HepG2 (cell line): ENCODE results near the gene VAC14. TPM values are rescaled to one million over a fixed set of nuclear protein-coding genes. Genes with fewer than 3 reads are reported as not detected.

Source experiments
- IKZF4 ChIP-seq: sonication (generic); formaldehyde crosslinking; IDR thresholded peaks from 2 replicates; pipeline ENCODE4 v1.5.1; 2020; ENCODE audit warnings: borderline replicate concordance, mild to moderate bottlenecking, low read depth, missing genetic modification reagents; ENCODE audit errors: not compliant biosample characterization
- JARID2 ChIP-seq: sonication (generic); formaldehyde crosslinking; IDR thresholded peaks from 2 replicates; pipeline ENCODE4 v1.8.1; 2023; ENCODE audit warnings: missing genetic modification reagents, inconsistent platforms; ENCODE audit not compliant: insufficient replicate concordance
- JUND ChIP-seq: sonication (generic); formaldehyde crosslinking; IDR thresholded peaks from 2 replicates; pipeline ENCODE4 v1.8.0; 2022; ENCODE audit warnings: mild to moderate bottlenecking, missing genetic modification reagents
- NCOA5 ChIP-seq: sonication (generic); formaldehyde crosslinking; IDR thresholded peaks from 2 replicates; pipeline ENCODE4 v1.4.0; 2020; ENCODE audit warnings: missing genetic modification reagents
- RBM39 ChIP-seq: fragments of 200-400 bp; formaldehyde crosslinking; IDR thresholded peaks from one replicate; pipeline ENCODE4 v1.6.1; 2018; ENCODE audit warnings: antibody characterized with exemption, mild to moderate bottlenecking, low read depth, low read length; ENCODE audit not compliant: poor library complexity, severe bottlenecking
- REPIN1 ChIP-seq: sonication (generic); formaldehyde crosslinking; IDR thresholded peaks from 2 replicates; pipeline ENCODE4 v1.8.0; 2022; ENCODE audit warnings: missing genetic modification reagents, low read depth, mild to moderate bottlenecking, borderline replicate concordance
- SAFB2 ChIP-seq: sonication (generic); formaldehyde crosslinking; IDR thresholded peaks from 2 replicates; pipeline ENCODE4 v1.5.1; 2020; ENCODE audit warnings: missing genetic modification reagents, low read depth, mild to moderate bottlenecking, borderline replicate concordance
- TAF1 ChIP-seq: sonication (generic); formaldehyde crosslinking; IDR thresholded peaks from 2 replicates; pipeline ENCODE4 v1.4.0; 2020; ENCODE audit warnings: missing genetic modification reagents
- ZBTB7A ChIP-seq: sonication (generic); formaldehyde crosslinking; IDR thresholded peaks from 2 replicates; pipeline ENCODE4 v1.8.0; 2022; ENCODE audit warnings: mild to moderate bottlenecking, missing genetic modification reagents
- ZNF556 ChIP-seq: sonication (generic); formaldehyde crosslinking; IDR thresholded peaks from 2 replicates; pipeline ENCODE4 v1.4.0; 2020; ENCODE audit warnings: mild to moderate bottlenecking, missing genetic modification reagents, borderline replicate concordance
- ZNF615 ChIP-seq: sonication (generic); formaldehyde crosslinking; IDR thresholded peaks from 2 replicates; pipeline ENCODE4 v1.5.0; 2020; ENCODE audit warnings: mild to moderate bottlenecking, missing genetic modification reagents, borderline replicate concordance
- ZNF816 ChIP-seq: sonication (generic); formaldehyde crosslinking; IDR thresholded peaks from 2 replicates; pipeline ENCODE4 v1.8.0; 2022; ENCODE audit warnings: missing genetic modification reagents, mild to moderate bottlenecking, borderline replicate concordance
- ZNF879 ChIP-seq: sonication (generic); formaldehyde crosslinking; IDR thresholded peaks from 2 replicates; pipeline ENCODE4 v1.8.1; 2023; ENCODE audit warnings: missing genetic modification reagents
- ZSCAN29 ChIP-seq: sonication (generic); formaldehyde crosslinking; conservative IDR thresholded peaks from 2 replicates; pipeline ENCODE4 v1.4.0; 2020; ENCODE audit warnings: mild to moderate bottlenecking, missing genetic modification reagents
- polyA plus RNA-seq, 8 experiments: library from polyadenylated mRNA; depleted of rRNA in 3 of 8; stranded (reverse) in 7 of 8; unstranded in 1 of 8; fragments of >200 nt; fragmentation: Illumina TruSeq in 4 of 8; extraction: Trizol in 4 of 8; gene quantifications; 2 replicates each; pipeline versions ENCODE4 v1.2.1 to v1.2.3, GENCODE V29; 2011 to 2016; ENCODE audit warnings: low read depth in 4 of 8, missing spikeins in 1 of 8, mixed read lengths in 1 of 8; ENCODE audit not compliant: insufficient read depth in 1 of 8
- total RNA-seq, 5 experiments: library from RNA; depleted of rRNA; stranded (reverse); fragments of >200 nt; fragmentation: Illumina TruSeq; extraction: Trizol; gene quantifications; 2 replicates each; pipeline ENCODE4 v1.2.3, GENCODE V29; 2016; ENCODE audit warnings: low read depth in 1 of 5
- TF ChIP-seq, protein P1 (sequence below): sonication (generic); formaldehyde crosslinking; IDR thresholded peaks from 2 replicates; pipeline ENCODE4 v1.5.0; 2020; ENCODE audit warnings: mild to moderate bottlenecking, missing genetic modification reagents, borderline replicate concordance
- TF ChIP-seq, protein P2 (sequence below): sonication (generic); formaldehyde crosslinking; IDR thresholded peaks from 2 replicates; pipeline ENCODE4 v1.8.0; 2022; ENCODE audit warnings: mild to moderate bottlenecking, missing genetic modification reagents, moderate library complexity
- TF ChIP-seq, protein P3 (sequence below): sonication (generic); formaldehyde crosslinking; IDR thresholded peaks from 2 replicates; pipeline ENCODE4 v1.4.0; 2020; ENCODE audit warnings: missing genetic modification reagents, borderline replicate concordance

The VAC14 gene
- total and polyA plus RNA-seq, 2 of the 13 experiments (the other 11 are each of a cell fraction or from before 2014, with no cell fraction given), result 23.5 to 24.6 TPM

DNA sequence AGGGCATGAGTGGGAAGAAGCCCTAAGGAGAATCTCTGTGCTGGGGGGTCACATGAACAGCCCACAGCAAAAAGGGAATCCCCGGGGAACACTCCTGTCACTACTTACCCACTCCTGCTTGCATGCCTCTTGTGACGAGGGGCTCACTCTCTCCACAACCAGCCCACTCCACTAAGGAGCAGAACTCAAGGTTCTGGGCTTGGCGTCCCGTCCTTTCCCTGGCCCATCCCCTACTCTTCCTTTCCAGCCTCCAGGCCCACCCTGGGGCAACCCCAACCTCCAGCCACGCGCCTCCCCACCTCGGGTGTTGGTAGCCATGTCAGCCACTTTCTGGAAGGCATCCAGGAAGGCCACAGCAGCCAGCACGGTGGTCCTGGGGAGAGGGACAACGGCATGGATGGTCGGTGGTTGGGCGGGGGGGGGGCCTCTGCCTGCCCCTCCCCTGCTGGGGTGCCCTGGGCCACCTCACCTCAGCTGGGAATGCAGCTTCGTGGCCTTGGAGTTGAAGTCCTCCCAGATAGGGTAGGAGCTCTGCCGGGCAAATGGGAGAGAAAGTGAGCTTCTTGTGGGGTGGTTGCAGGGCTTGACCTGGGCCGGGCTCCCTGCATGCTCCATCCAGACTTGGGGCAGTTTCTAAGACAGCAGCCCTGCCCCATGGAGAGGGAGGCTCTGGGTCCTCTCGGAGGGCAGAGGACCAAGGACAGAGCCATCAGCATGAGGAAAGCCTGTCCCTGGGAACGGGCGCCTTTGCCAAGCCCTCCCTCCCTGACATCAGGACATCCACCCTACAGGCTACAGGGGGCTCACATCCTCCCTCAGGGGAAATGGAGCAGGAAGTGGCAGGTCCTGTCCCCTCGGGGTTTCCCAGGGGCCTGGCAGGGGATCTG is 120.2 kb downstream of the VAC14 start (continued):
- TF ChIP-seq, protein P1, sequence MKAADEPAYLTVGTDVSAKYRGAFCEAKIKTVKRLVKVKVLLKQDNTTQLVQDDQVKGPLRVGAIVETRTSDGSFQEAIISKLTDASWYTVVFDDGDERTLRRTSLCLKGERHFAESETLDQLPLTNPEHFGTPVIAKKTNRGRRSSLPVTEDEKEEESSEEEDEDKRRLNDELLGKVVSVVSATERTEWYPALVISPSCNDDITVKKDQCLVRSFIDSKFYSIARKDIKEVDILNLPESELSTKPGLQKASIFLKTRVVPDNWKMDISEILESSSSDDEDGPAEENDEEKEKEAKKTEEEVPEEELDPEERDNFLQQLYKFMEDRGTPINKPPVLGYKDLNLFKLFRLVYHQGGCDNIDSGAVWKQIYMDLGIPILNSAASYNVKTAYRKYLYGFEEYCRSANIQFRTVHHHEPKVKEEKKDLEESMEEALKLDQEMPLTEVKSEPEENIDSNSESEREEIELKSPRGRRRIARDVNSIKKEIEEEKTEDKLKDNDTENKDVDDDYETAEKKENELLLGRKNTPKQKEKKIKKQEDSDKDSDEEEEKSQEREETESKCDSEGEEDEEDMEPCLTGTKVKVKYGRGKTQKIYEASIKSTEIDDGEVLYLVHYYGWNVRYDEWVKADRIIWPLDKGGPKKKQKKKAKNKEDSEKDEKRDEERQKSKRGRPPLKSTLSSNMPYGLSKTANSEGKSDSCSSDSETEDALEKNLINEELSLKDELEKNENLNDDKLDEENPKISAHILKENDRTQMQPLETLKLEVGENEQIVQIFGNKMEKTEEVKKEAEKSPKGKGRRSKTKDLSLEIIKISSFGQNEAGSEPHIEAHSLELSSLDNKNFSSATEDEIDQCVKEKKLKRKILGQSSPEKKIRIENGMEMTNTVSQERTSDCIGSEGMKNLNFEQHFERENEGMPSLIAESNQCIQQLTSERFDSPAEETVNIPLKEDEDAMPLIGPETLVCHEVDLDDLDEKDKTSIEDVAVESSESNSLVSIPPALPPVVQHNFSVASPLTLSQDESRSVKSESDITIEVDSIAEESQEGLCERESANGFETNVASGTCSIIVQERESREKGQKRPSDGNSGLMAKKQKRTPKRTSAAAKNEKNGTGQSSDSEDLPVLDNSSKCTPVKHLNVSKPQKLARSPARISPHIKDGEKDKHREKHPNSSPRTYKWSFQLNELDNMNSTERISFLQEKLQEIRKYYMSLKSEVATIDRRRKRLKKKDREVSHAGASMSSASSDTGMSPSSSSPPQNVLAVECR (CRISPR knock-in tag), result no peak
- no peak for TF ChIP-seq NCOA5
- TF ChIP-seq JARID2 (CRISPR knock-in tag), result no peak
- TF ChIP-seq ZNF556 (CRISPR knock-in tag), result no peak; the same call in 1 of the 2 replicates
- TF ChIP-seq, protein P2, sequence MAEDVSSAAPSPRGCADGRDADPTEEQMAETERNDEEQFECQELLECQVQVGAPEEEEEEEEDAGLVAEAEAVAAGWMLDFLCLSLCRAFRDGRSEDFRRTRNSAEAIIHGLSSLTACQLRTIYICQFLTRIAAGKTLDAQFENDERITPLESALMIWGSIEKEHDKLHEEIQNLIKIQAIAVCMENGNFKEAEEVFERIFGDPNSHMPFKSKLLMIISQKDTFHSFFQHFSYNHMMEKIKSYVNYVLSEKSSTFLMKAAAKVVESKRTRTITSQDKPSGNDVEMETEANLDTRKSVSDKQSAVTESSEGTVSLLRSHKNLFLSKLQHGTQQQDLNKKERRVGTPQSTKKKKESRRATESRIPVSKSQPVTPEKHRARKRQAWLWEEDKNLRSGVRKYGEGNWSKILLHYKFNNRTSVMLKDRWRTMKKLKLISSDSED (CRISPR knock-in tag), result no peak
- TF ChIP-seq ZNF816 (CRISPR knock-in tag), result no peak
- TF ChIP-seq ZSCAN29 (CRISPR knock-in tag), result no peak
- TF ChIP-seq JUND, result peak; percentile 30; the same call in 1 of the 2 replicates
- TF ChIP-seq SAFB2 (CRISPR knock-in tag), result 0 out of 2 replicates have a peak, but pooled peaks have one; percentile 10
- TF ChIP-seq, protein P3, sequence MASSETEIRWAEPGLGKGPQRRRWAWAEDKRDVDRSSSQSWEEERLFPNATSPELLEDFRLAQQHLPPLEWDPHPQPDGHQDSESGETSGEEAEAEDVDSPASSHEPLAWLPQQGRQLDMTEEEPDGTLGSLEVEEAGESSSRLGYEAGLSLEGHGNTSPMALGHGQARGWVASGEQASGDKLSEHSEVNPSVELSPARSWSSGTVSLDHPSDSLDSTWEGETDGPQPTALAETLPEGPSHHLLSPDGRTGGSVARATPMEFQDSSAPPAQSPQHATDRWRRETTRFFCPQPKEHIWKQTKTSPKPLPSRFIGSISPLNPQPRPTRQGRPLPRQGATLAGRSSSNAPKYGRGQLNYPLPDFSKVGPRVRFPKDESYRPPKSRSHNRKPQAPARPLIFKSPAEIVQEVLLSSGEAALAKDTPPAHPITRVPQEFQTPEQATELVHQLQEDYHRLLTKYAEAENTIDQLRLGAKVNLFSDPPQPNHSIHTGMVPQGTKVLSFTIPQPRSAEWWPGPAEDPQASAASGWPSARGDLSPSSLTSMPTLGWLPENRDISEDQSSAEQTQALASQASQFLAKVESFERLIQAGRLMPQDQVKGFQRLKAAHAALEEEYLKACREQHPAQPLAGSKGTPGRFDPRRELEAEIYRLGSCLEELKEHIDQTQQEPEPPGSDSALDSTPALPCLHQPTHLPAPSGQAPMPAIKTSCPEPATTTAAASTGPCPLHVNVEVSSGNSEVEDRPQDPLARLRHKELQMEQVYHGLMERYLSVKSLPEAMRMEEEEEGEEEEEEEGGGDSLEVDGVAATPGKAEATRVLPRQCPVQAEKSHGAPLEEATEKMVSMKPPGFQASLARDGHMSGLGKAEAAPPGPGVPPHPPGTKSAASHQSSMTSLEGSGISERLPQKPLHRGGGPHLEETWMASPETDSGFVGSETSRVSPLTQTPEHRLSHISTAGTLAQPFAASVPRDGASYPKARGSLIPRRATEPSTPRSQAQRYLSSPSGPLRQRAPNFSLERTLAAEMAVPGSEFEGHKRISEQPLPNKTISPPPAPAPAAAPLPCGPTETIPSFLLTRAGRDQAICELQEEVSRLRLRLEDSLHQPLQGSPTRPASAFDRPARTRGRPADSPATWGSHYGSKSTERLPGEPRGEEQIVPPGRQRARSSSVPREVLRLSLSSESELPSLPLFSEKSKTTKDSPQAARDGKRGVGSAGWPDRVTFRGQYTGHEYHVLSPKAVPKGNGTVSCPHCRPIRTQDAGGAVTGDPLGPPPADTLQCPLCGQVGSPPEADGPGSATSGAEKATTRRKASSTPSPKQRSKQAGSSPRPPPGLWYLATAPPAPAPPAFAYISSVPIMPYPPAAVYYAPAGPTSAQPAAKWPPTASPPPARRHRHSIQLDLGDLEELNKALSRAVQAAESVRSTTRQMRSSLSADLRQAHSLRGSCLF (CRISPR knock-in tag), result no peak
- TF ChIP-seq ZNF879 (CRISPR knock-in tag), result no peak
- peak; percentile 28 for TF ChIP-seq RBM39
- TF ChIP-seq REPIN1 (CRISPR knock-in tag), result no peak
- TF ChIP-seq ZNF615 (CRISPR knock-in tag), result no peak
- no peak for TF ChIP-seq IKZF4 (CRISPR knock-in tag)
- no peak for TF ChIP-seq TAF1 (CRISPR knock-in tag)
- TF ChIP-seq ZBTB7A (CRISPR knock-in tag), result no peak
